Suprapubic skin (tissue), 4 donors: ENCODE measurements around the gene EYA2. TPM values are rescaled to one million over a fixed set of nuclear protein-coding genes. Genes with fewer than 3 reads are reported as not detected.

Experiments used
- DNase-seq, 2 donors: peaks; one replicate each; pipeline ENCODE4 v3.0.0-alpha.2; 2019; ENCODE audit warnings: low spot score in 2 of 2
- H3K27ac ChIP-seq: fragments of 200-600 bp; sonication (generic); one replicate; pipeline ENCODE4 v1.5.1; 2019
- H3K27me3 ChIP-seq: fragments of 200-600 bp; sonication (generic); one replicate; pipeline ENCODE4 v1.5.1; 2019
- H3K36me3 ChIP-seq: fragments of 200-600 bp; sonication (generic); one replicate; pipeline ENCODE4 v1.5.1; 2019
- H3K4me1 ChIP-seq: fragments of 200-600 bp; sonication (generic); one replicate; pipeline ENCODE4 v1.5.1; 2019
- H3K4me3 ChIP-seq: fragments of 200-600 bp; sonication (generic); one replicate; pipeline ENCODE4 v1.5.1; 2019; ENCODE audit warnings: mild to moderate bottlenecking
- H3K9me3 ChIP-seq: fragments of 200-600 bp; sonication (generic); one replicate; pipeline ENCODE4 v1.5.1; 2019
- EP300 ChIP-seq: sonication (generic); formaldehyde crosslinking; IDR thresholded peaks from one replicate; pipeline ENCODE4 v1.6.1; 2017; ENCODE audit warnings: antibody characterized with exemption
- POLR2A ChIP-seq, 2 donors: fragments of 450-650 bp; IDR thresholded peaks; one replicate each; pipeline ENCODE4 v1.6.1; 2017; ENCODE audit warnings: antibody characterized with exemption in 2 of 2, mild to moderate bottlenecking in 2 of 2, moderate library complexity in 2 of 2
- POLR2AphosphoS5 ChIP-seq, 3 donors: sonication (generic); formaldehyde crosslinking; IDR thresholded peaks; one replicate each; pipeline ENCODE4 v1.6.1; 2017; ENCODE audit warnings: antibody characterized with exemption in 3 of 3
- WGBS: methylation state at CpG from one replicate; pipeline ENCODE4 v1.1.5; 2018; 5-methylcytosine and 5-hydroxymethylcytosine counted together
- total RNA-seq, 4 donors: library from RNA; depleted of rRNA; stranded (reverse); fragments of >200 nt; gene quantifications; one replicate each; pipeline ENCODE4 v1.1.0, GENCODE V29; 2016
- TF ChIP-seq, protein P1 (sequence below), 2 donors: fragments of 200-600 bp in 1 of 2; fragments of 450-650 bp in 1 of 2; sonication (generic) in 1 of 2; IDR thresholded peaks; one replicate each; pipeline ENCODE4 v1.5.1; 2016 to 2019; ENCODE audit warnings: antibody characterized with exemption in 2 of 2, mild to moderate bottlenecking in 1 of 2, moderate library complexity in 1 of 2

The EYA2 gene
- total RNA-seq, 4 donors from 2014 or later: 2.3 to 4.0 (median 3.3) TPM

DNA sequence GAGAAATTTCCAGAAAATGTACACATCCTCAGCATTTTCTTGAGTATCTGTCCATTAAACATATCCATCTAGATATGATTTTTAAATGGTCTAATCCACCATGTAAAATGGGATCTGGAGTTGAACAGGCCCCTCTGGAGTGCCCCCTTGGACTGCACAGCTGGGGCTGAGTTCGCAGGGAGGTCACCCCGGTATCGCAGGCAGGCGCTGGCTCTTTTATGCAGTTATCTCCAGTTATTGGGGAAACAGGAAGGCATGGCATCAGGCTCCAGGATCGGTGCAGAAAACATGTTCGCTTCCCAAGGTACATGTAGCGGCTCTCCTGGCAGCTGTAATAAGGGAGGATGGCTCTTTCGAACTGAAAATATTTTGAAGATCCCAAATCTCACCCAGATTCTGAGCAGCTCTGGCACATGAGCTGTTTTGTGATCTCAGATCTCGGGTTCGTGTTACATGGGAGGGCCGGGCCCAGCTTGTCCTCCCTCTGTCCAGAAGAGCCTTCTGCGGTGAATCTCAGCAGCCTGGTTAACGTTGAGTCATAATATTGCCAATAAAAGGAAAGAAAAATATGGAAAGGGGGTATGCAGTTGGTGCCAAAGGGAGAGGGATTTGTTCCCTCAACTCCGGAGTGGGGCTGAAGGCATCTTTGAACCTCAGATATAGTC is 167.7 kb downstream of the EYA2 start:
- TF ChIP-seq EP300: no peak
- TF ChIP-seq, protein P1, sequence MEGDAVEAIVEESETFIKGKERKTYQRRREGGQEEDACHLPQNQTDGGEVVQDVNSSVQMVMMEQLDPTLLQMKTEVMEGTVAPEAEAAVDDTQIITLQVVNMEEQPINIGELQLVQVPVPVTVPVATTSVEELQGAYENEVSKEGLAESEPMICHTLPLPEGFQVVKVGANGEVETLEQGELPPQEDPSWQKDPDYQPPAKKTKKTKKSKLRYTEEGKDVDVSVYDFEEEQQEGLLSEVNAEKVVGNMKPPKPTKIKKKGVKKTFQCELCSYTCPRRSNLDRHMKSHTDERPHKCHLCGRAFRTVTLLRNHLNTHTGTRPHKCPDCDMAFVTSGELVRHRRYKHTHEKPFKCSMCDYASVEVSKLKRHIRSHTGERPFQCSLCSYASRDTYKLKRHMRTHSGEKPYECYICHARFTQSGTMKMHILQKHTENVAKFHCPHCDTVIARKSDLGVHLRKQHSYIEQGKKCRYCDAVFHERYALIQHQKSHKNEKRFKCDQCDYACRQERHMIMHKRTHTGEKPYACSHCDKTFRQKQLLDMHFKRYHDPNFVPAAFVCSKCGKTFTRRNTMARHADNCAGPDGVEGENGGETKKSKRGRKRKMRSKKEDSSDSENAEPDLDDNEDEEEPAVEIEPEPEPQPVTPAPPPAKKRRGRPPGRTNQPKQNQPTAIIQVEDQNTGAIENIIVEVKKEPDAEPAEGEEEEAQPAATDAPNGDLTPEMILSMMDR (IDR thresholded peaks at IDR 0.05): no peak
- TF ChIP-seq POLR2AphosphoS5 (IDR thresholded peaks at IDR 0.05): no peak

DNA sequence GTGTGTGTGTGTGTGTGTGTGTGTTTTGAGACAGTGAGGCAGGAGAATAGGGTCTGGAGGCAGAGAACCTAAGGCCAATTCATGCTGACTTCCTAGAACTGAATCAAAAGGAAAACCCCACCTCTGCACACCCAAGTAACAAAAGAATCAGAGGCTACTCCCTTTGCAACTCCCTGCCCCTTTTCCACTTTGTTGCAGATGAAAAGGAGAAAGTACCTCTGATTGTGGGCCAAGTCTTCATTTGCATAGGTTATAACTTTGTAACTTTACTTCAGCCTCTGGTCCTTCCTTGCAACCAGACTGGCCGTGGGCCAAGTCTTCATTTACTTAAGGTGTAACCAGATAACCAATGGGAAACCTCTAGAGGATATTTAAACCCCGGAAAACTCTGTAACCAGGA is 168.8 kb downstream of the EYA2 start:
- Histone ChIP-seq H3K27me3 (no peaks in the 10 kb centered on the region), H3K4me3 (no peak overlapping the region), H3K9me3 (peaks cover 17% of the 10 kb centered on the region), H3K4me1 (no peaks in the 10 kb centered on the region), H3K36me3 (no peaks in the 10 kb centered on the region), H3K27ac (no peak overlapping the region)
- WGBS: 39% methylated on average over 2 of the region's 2 CpGs
- no peak for TF ChIP-seq POLR2A (IDR thresholded peaks at IDR 0.05)
- TF ChIP-seq EP300: no peak
- TF ChIP-seq, protein P1 (IDR thresholded peaks at IDR 0.05): no peak
- TF ChIP-seq POLR2AphosphoS5 (IDR thresholded peaks at IDR 0.05): no peak
- no peak for DNase-seq

More for the DNA sequence above, 167.7 kb downstream of the EYA2 start:
- H3K9me3 ChIP-seq: peaks cover 7% of the 10 kb centered on the region
- H3K27me3 ChIP-seq: no peaks in the 10 kb centered on the region
- H3K4me1 ChIP-seq: no peaks in the 10 kb centered on the region
- WGBS: 80% methylated on average over 14 of the region's 14 CpGs
- no peak for DNase-seq
- no peak overlapping the region for H3K27ac ChIP-seq
- no peak overlapping the region for H3K4me3 ChIP-seq
- no peaks in the 10 kb centered on the region for H3K36me3 ChIP-seq

DNA sequence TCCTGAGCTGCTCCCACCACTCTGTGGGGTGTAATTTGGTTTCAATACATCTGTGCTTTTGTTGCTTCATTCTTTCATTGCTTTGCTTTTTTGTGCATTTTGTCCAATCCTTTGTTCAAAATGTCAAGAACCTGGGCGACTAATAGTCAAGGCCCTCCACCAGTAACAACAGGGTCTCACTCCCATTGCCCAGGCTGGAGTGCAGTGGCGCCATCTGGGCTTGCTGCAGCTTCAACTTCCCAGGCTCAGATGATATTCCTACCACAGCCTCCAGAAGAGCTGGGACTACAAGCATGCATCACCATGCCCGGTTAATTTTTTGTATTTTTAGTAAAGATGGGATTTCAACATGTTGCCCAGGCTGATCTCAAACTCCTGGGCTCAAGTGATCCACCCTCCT is 169.2 kb downstream of the EYA2 start:
- no peak overlapping the region for H3K27ac ChIP-seq
- WGBS: 89% methylated on average over 3 of the region's 3 CpGs
- H3K9me3 ChIP-seq: peaks cover 20% of the 10 kb centered on the region

DNA sequence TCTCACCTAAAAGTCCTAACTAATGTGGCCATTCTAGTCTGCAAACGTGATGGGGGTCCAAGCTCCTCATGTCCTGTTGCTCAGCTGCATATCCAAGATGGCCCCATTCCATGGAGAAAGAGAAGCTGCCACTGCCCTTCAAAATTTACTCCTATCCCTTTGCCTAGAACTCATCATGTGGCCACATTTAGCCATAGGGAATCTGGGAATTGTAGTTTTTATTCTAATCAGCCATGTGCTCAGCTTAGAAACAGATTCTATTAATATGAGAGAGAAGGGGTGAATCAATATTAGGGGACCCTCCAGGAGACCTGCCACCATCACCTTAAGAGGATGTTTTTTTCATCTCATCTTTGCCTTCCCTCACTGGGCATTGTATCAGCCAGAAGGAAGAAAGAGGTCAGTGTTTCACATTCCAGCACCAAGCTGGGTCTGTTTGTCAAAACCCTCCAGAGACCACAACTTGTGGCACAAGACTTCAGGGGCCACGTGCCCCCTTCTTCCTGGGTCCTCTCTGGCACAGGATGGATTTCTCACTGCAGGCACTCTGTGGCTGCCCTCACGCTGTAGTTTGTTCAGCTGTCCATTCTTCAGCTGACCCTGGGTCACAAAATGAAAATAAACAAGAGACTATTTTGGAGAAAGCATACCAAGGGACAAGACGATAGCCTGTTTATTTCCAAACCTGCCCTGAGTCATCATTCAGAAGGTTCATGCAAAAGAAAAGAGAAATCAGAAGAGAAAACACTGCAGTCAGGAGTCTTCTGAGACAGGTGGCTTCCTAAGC is 172.0 kb downstream of the EYA2 start:
- Histone ChIP-seq H3K27me3 (no peaks in the 10 kb centered on the region), H3K4me1 (no peaks in the 10 kb centered on the region), H3K4me3 (no peak overlapping the region), H3K27ac (no peak overlapping the region), H3K36me3 (no peaks in the 10 kb centered on the region), H3K9me3 (peaks cover 20% of the 10 kb centered on the region)
- DNase-seq: peak in 1 of 2 donors; percentile 26
- WGBS: 72% methylated on average over 4 of the region's 4 CpGs
- TF ChIP-seq, protein P1 (IDR thresholded peaks at IDR 0.05): no peak
- TF ChIP-seq POLR2AphosphoS5 (IDR thresholded peaks at IDR 0.05) (no peak), POLR2A (IDR thresholded peaks at IDR 0.05) (no peak), EP300 (no peak)

More for the DNA sequence above, 169.2 kb downstream of the EYA2 start:
- Histone ChIP-seq H3K27me3 (no peaks in the 10 kb centered on the region), H3K4me1 (no peaks in the 10 kb centered on the region), H3K36me3 (no peaks in the 10 kb centered on the region), H3K4me3 (no peak overlapping the region)
- TF ChIP-seq, protein P1 (IDR thresholded peaks at IDR 0.05): no peak
- TF ChIP-seq EP300: no peak
- TF ChIP-seq POLR2AphosphoS5 (IDR thresholded peaks at IDR 0.05): no peak
- TF ChIP-seq POLR2A (IDR thresholded peaks at IDR 0.05): no peak
- no peak for DNase-seq

DNA sequence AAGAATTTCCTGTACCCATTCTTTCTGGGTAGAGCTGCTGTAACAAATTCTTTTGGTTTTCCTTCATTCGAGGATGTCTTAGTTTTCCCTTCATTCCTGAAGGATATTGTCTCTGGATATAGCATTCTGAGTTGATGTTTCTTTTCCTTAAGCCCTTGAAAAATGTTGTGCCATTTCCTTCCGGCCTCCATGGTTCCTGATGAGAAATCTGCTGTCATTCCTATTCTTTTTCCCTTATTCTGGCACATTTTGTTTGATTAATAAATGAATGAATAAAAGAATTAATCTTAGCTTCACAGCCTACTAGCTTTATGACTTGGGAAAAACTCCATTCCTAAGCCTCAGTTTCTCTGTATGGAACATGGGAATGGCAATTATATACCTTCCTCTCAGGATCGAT is 173.1 kb downstream of the EYA2 start:
- WGBS: 96% methylated on average over 3 of the region's 3 CpGs
- DNase-seq: no peak

More for the DNA sequence above, 173.1 kb downstream of the EYA2 start:
- no peaks in the 10 kb centered on the region for H3K27me3 ChIP-seq
- TF ChIP-seq POLR2A (IDR thresholded peaks at IDR 0.05): no peak
- TF ChIP-seq, protein P1 (IDR thresholded peaks at IDR 0.05): no peak
- TF ChIP-seq EP300: no peak
- no peak for TF ChIP-seq POLR2AphosphoS5 (IDR thresholded peaks at IDR 0.05)
- no peaks in the 10 kb centered on the region for H3K4me1 ChIP-seq
- peaks cover 20% of the 10 kb centered on the region for H3K9me3 ChIP-seq
- no peak overlapping the region for H3K27ac ChIP-seq
- H3K4me3 ChIP-seq: no peak overlapping the region
- H3K36me3 ChIP-seq: no peaks in the 10 kb centered on the region
